Adrenal gland (tissue), 5 donors: ENCODE data around the gene WASHC4.

Experiments
- POLR2A ChIP-seq, 2 donors: fragments of 450-650 bp; IDR thresholded peaks; one replicate each; pipeline ENCODE4 v1.6.1; 2017; ENCODE audit warnings: antibody characterized with exemption in 2 of 2, mild to moderate bottlenecking in 2 of 2, moderate library complexity in 1 of 2
- TF ChIP-seq, protein P1 (sequence below), 6 experiments: fragments of 450-650 bp in 4 of 6; fragments of 200-600 bp in 2 of 6; sonication (generic) in 1 of 6; IDR thresholded peaks; 1 replicate in 5 of 6; 2 replicates in 1 of 6; pipeline versions ENCODE4 v1.5.1 to v1.8.0; 2016 to 2021; ENCODE audit warnings: antibody characterized with exemption in 6 of 6, mild to moderate bottlenecking in 2 of 6, moderate library complexity in 1 of 6
- donor health status: DM: no; HTN: no; CAD: no.

- TF ChIP-seq, protein P1, sequence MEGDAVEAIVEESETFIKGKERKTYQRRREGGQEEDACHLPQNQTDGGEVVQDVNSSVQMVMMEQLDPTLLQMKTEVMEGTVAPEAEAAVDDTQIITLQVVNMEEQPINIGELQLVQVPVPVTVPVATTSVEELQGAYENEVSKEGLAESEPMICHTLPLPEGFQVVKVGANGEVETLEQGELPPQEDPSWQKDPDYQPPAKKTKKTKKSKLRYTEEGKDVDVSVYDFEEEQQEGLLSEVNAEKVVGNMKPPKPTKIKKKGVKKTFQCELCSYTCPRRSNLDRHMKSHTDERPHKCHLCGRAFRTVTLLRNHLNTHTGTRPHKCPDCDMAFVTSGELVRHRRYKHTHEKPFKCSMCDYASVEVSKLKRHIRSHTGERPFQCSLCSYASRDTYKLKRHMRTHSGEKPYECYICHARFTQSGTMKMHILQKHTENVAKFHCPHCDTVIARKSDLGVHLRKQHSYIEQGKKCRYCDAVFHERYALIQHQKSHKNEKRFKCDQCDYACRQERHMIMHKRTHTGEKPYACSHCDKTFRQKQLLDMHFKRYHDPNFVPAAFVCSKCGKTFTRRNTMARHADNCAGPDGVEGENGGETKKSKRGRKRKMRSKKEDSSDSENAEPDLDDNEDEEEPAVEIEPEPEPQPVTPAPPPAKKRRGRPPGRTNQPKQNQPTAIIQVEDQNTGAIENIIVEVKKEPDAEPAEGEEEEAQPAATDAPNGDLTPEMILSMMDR (IDR thresholded peaks at IDR 0.05): no peak
- TF ChIP-seq POLR2A (IDR thresholded peaks at IDR 0.05): no peak
These were observed 88.6 kb downstream of the WASHC4 start for GRCh38 chr12:105196090-105196489.
